Anterior cingulate cortex (tissue), 58 donors: Measurements from ENCODE around the gene SDR42E1.

ENCODE experiments used
- DNase-seq, 58 donors: peaks; one replicate each; lab custom pipeline; 2025; lab: John Stamatoyannopoulos, UW

SDR42E1 gene

DNA sequence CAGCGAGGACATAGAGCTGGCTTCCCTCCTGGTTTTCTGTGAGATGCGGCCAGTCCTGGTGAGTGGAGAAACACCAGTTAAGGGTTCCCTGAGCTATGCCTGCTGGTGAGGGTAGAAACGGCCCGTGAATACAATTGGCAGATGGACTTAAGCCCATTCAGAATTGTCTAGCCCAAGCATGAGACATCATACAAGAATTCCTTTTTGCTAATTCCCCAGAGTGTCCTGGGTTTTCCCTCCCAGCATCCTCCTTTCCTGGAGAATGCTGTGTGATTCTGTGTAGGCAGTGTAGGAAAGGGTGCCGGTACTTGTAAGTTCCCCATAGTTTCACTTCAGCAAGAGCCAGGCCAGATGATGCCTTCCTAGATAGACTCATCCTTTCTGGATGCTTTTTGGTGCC lies 65.1 kb downstream of the SDR42E1 start:
- DNase-seq: no peak

DNA sequence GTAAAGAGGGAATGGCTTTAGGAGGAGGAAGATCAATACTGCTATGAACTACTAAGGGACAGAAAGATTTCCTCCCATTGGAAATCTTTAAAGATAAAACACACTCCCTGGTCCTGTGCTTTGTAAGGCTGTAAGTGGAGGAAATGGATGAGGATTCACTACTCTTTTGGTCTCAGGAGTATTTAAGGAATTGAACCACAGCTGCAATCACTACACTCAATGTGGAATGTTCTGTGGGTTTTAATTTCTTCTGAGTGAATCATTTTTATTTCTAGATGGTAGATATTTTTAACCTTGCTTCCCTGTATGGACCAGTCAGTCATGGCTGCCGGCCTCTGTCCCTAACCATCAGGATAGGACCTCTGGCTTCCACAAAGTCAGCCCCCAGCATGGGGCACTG lies 65.6 kb downstream of the SDR42E1 start:
- DNase-seq: no peak

DNA sequence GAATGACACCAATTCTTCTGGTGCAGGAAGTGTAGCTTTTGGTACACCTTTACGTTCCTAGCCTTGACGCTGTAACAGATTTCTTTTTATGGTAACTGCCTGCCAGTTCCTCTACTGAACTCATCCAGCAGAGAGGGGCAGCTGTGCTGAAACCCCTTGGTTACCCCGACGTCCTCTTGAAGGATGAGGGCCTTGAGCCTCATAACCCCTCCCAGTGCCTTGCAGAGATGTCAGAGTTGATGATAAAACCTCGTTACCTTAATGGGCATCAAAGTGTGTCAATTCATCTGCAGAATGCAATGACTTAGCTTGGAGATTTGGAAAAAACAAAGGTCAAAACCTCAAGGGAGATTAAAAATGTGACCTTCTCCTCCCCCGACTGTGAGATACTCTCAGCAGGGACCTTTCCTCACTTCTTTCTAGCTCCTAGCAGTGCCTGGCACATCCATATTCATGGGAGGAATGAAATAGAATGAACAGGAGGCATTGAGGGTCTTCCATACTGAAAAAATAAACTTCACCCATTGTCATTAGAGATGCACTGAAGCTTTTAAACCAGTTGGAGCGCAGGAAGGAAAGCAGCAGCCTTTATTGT lies 69.2 kb downstream of the SDR42E1 start:
- no peak for DNase-seq

DNA sequence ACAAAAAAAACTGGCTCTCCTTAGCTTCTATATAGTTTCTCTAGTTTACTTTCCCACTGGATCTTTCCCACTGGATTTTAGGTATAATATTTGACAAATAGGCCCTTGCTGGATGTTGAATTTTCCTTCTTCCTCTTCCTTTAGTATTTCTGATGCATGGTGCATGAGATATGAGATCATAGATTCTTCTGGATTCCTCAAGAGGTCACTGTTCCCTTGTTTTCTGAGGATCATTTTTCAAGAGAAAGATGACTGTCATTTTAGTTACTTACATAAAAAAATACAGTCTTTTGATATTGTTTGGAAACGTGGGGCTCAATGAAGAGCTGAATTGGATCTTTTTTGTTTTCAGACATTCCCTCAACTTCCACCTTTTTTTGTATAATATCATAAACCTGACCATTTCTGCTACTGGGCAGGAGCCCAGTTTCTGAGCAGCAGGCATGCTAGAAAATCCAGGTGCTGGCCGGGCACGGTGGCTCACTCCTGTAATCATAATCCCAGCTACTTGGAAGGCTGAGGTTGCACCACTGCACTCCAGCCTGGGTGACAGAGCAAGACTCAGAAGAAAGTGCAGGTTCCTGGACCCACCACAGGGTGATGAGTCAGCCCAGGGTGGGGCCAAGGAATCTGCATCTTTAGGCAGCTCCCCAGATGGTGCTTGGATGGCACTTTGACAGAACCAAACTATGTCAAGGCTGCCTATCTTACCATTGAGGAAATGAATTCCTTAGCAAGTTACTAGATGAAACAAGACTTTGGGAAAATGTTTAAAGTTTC lies 70.3 kb downstream of the SDR42E1 start:
- DNase-seq: peak in 1 of 58 donors; percentile 37

DNA sequence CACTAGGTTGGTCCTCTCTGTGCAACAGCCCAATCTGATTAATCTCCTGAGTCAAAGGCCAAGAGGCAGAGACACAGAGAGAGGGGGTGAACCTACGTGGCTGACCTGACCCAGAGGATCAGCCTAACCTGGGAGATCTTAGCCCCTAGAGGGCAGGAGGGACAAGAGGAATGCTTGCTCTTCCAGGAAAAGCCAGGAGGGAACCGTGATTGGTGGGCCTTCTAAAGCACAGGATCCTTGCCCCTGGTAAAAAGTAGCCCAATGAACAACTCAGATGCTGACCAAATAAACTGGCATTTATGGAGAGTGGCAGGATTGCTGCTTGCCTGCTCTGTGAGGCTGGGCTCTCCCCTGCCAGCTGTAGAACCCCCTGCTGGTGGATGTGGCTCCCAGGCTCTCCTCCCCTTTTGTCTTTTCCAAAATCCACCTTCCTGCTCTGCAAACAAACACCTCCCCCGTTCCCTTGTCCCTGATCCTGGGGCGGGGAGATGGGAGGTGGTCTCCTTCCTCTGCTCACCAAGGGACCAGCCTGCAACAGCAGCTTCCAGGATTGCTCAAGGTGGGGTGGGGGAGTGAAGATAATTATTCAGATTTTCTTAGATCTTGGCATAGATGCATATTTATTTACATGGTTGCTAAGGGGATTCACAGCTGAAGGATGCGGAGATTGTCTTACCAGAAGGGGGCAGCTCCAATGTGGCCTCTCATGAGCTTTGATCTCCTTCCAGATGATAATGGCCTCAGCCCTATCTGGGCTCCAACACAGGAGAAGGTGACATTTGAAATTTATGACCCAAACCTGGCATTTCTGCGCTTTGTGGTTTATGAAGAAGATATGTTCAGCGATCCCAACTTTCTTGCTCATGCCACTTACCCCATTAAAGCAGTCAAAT lies 71.9 kb downstream of the SDR42E1 start:
- DNase-seq: no peak
